B cell (primary cell): ENCODE results near the gene SART3.

Experiments used
- EZH2 ChIP-seq: IDR thresholded peaks from 2 replicates; pipeline ENCODE4 v1.6.1; 2012; ENCODE audit warnings: borderline replicate concordance, low read depth, mild to moderate bottlenecking, moderate library complexity, low read length; ENCODE audit not compliant: insufficient read depth, poor library complexity, severe bottlenecking
- TF ChIP-seq, protein P1 (sequence below): fragments of 200-600 bp; IDR thresholded peaks from one replicate; pipeline ENCODE4 v1.8.0; 2022; ENCODE audit warnings: antibody characterized with exemption, mild to moderate bottlenecking

- TF ChIP-seq, protein P1, sequence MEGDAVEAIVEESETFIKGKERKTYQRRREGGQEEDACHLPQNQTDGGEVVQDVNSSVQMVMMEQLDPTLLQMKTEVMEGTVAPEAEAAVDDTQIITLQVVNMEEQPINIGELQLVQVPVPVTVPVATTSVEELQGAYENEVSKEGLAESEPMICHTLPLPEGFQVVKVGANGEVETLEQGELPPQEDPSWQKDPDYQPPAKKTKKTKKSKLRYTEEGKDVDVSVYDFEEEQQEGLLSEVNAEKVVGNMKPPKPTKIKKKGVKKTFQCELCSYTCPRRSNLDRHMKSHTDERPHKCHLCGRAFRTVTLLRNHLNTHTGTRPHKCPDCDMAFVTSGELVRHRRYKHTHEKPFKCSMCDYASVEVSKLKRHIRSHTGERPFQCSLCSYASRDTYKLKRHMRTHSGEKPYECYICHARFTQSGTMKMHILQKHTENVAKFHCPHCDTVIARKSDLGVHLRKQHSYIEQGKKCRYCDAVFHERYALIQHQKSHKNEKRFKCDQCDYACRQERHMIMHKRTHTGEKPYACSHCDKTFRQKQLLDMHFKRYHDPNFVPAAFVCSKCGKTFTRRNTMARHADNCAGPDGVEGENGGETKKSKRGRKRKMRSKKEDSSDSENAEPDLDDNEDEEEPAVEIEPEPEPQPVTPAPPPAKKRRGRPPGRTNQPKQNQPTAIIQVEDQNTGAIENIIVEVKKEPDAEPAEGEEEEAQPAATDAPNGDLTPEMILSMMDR: no peak
- TF ChIP-seq EZH2: no peak
These were observed 21.5 kb upstream of the SART3 start for GRCh38 chr12:108582509-108582908.
